Adrenal gland (tissue), 12 donors: ENCODE results near the gene MED14. TPM values are rescaled to one million over a fixed set of nuclear protein-coding genes. Genes with fewer than 3 reads are reported as not detected.
A peak's percentile ranks its signal among the peaks of the same experiment; 100 is the strongest.

Source experiments
- DNase-seq, 7 donors: peaks; one replicate each; pipeline ENCODE4 v3.0.0-alpha.2; 2019 to 2020
- H3K27ac ChIP-seq, 5 donors: fragments of 200-600 bp; sonication (generic) in 4 of 5; 1 replicate in 3 of 5; 2 replicates in 2 of 5; pipeline versions ENCODE4 v1.5.1 to v1.8.0; 2016 to 2020; ENCODE audit warnings: mild to moderate bottlenecking in 1 of 5
- H3K27me3 ChIP-seq: fragments of 200-600 bp; 2 replicates; pipeline ENCODE4 v1.8.0; 2021
- H3K36me3 ChIP-seq, 2 donors: fragments of 200-600 bp; replicated peaks in 1 of 2; 1 replicate in 1 of 2; 2 replicates in 1 of 2; pipeline versions ENCODE4 v1.5.1 to v1.8.0; 2018 to 2022
- H3K4me1 ChIP-seq, 2 donors: fragments of 200-600 bp; replicated peaks in 1 of 2; 1 replicate in 1 of 2; 2 replicates in 1 of 2; pipeline versions ENCODE4 v1.5.1 to v1.8.0; 2018 to 2021
- H3K4me3 ChIP-seq, 4 donors: fragments of 200-600 bp; sonication (generic) in 3 of 4; one replicate each; pipeline ENCODE4 v1.5.1; 2016 to 2018
- H3K9me3 ChIP-seq, 3 donors: fragments of 200-600 bp; sonication (generic) in 1 of 3; replicated peaks in 1 of 3; 1 replicate in 2 of 3; 2 replicates in 1 of 3; pipeline versions ENCODE4 v1.5.1 to v1.8.0; 2016 to 2021
- CTCF ChIP-seq, 6 experiments: fragments of 450-650 bp in 4 of 6; fragments of 200-600 bp in 2 of 6; sonication (generic) in 1 of 6; IDR thresholded peaks; 1 replicate in 5 of 6; 2 replicates in 1 of 6; pipeline versions ENCODE4 v1.5.1 to v1.8.0; 2016 to 2021; ENCODE audit warnings: antibody characterized with exemption in 6 of 6, mild to moderate bottlenecking in 2 of 6, moderate library complexity in 1 of 6
- POLR2A ChIP-seq, 2 donors: fragments of 450-650 bp; IDR thresholded peaks; one replicate each; pipeline ENCODE4 v1.6.1; 2017; ENCODE audit warnings: antibody characterized with exemption in 2 of 2, mild to moderate bottlenecking in 2 of 2, moderate library complexity in 1 of 2
- WGBS, 4 donors: extraction: QIAGEN DNeasy Blood & Tissue Kit in 2 of 4; methylation state at CpG; one replicate each; pipeline versions ENCODE4 v1.1.5 to v1.1.7; 2013 to 2017; 5-methylcytosine and 5-hydroxymethylcytosine counted together
- intact Hi-C, 2 donors: fragments of 100-400 bp; cut with DNase I; formaldehyde crosslinking; loops; one replicate each; pipeline versions ENCODE4 v1.14.1 to v1.15.0; 2022 to 2023
- polyA plus RNA-seq, 3 donors: library from polyadenylated mRNA; stranded (reverse); fragments of 200-250 nt in 2 of 3; fragments of 350-450 nt in 1 of 3; fragmentation: Illumina TruSeq in 1 of 3; extraction: RNeasy Lipid Tissue Mini Kit (QIAGEN cat#74804) in 1 of 3; gene quantifications; one replicate each; pipeline ENCODE4 v1.2.3, GENCODE V29; 2013 to 2014
- total RNA-seq, 9 donors: library from RNA; depleted of rRNA in 4 of 9; stranded (reverse); fragments of >200 nt in 4 of 9; fragments of 120-200 nt in 1 of 9; fragmentation: NEBNext Ultra II Directional in 1 of 9; extraction: Animal tissue kit (Norgen Biotek cat#: 25700) in 1 of 9; gene quantifications; one replicate each; pipeline versions ENCODE4 v1.1.0 to v1.2.4, GENCODE V29; 2013 to 2023
- donor health status: healthy with polysubstance abuse.
- donor health status: Bipolar disorder and iron deficiency.
- donor health status: DM: yes; HTN: yes; CAD: no.
- donor health status: DM: no; HTN: no; CAD: no.
- donor health status: DM: no; HTN: no; CAD: no.
- donor health status: DM: yes; HTN: yes; CAD: no.

Gene MED14
- total and polyA plus RNA-seq, 12 donors: 10.4 to 56.3 (median 29.6) TPM

- no peaks in the 10 kb centered on the region for H3K9me3 ChIP-seq
- 3 to 16% (median 8%) methylated on average over 21 to 33 of the region's 33 CpGs; no CpG with 5 or more reads in 1 of the 4 donors for WGBS, 4 donors
- intact Hi-C loops: loop anchor here in 1 of 2 donors (10.0 kb wide), 1 partner anchor 102 kb away; no protein-coding TSS in a partner anchor
- peak; percentile 40 to 61 (median 50) for DNase-seq
- H3K4me1 ChIP-seq: peaks cover 8 to 42% of the 10 kb centered on the region in 2 donors
- H3K27ac ChIP-seq: peak overlapping the region; percentile 46 to 87 (median 71)
- H3K27me3 ChIP-seq: no peaks in the 10 kb centered on the region
- H3K36me3 ChIP-seq: no peaks in the 10 kb centered on the region
- H3K4me3 ChIP-seq: peak overlapping the region in 3 of 4 donors; percentile 42 to 95 (median 77)
- TF ChIP-seq CTCF (IDR thresholded peaks at IDR 0.05): no peak
- no peak for TF ChIP-seq POLR2A (IDR thresholded peaks at IDR 0.05)
Measured at GRCh38 chrX:40646489-40647306, 88.6 kb downstream of the MED14 start.

GRCh38 chrX:40644821-40645358 lies 90.5 kb downstream of the MED14 start:
- no peaks in the 10 kb centered on the region for H3K27me3 ChIP-seq
- peak; percentile 58 to 84 (median 79) for DNase-seq
- WGBS, 4 donors: 0 to 25% (median 12%) methylated on average over 4 of the region's 4 CpGs
- H3K4me1 ChIP-seq: peaks cover 8 to 42% of the 10 kb centered on the region in 2 donors
- peak in 1 of 2 donors; percentile 14 for TF ChIP-seq POLR2A (IDR thresholded peaks at IDR 0.05)
- TF ChIP-seq CTCF (IDR thresholded peaks at IDR 0.05): no peak
- H3K27ac ChIP-seq: peak overlapping the region; percentile 30 to 82 (median 66)
- intact Hi-C loops: loop anchor here in 1 of 2 donors (10.0 kb wide), 1 partner anchor 100 kb away; no protein-coding TSS in a partner anchor
- no peaks in the 10 kb centered on the region for H3K36me3 ChIP-seq
- no peaks in the 10 kb centered on the region for H3K9me3 ChIP-seq
- peak overlapping the region in 1 of 4 donors; percentile 37 for H3K4me3 ChIP-seq

GRCh38 chrX:40644176-40644575 lies 91.2 kb downstream of the MED14 start:
- Histone ChIP-seq H3K27me3 (no peaks in the 10 kb centered on the region), H3K4me1 (peaks cover 8 to 48% of the 10 kb centered on the region in 2 donors), H3K9me3 (no peaks in the 10 kb centered on the region), H3K27ac (peak overlapping the region in 3 of 5 donors; percentile 47 to 82 (median 67)), H3K36me3 (no peaks in the 10 kb centered on the region), H3K4me3 (peak overlapping the region in 1 of 4 donors; percentile 37)
- 36 to 62% (median 51%) methylated on average over 5 of the region's 5 CpGs for WGBS, 4 donors
- intact Hi-C loops: loop anchor here in 1 of 2 donors (10.0 kb wide), 1 partner anchor 99 kb away; no protein-coding TSS in a partner anchor
- TF ChIP-seq CTCF (IDR thresholded peaks at IDR 0.05) (no peak), POLR2A (IDR thresholded peaks at IDR 0.05) (no peak)
- peak in 2 of 7 donors; percentile 32 for DNase-seq

- Histone ChIP-seq H3K27ac (no peak overlapping the region), H3K36me3 (peaks cover 0 to 50% of the 10 kb centered on the region in 2 donors), H3K27me3 (no peaks in the 10 kb centered on the region), H3K9me3 (no peaks in the 10 kb centered on the region), H3K4me1 (peaks cover 0 to 10% of the 10 kb centered on the region in 2 donors), H3K4me3 (no peak overlapping the region)
- no peak for DNase-seq
- whole genome bisulfite sequencing, 4 donors: 87 to 100% (median 93%) methylated on average over 3 of the region's 3 CpGs
- intact Hi-C loops: no loop called here
- TF ChIP-seq CTCF (IDR thresholded peaks at IDR 0.05) (no peak), POLR2A (IDR thresholded peaks at IDR 0.05) (no peak)
Measured at GRCh38 chrX:40637687-40638086, 97.7 kb downstream of the MED14 start.
